HG03175 (cell line): ENCODE measurements around the gene PBXIP1.
A peak's percentile ranks its signal among the peaks of the same experiment; 100 is the strongest.
"Not testable (repeated sequence)": the region's sequence is repeated elsewhere in the genome, so short reads cannot be mapped to it uniquely, and the experiment has no call there.

Experiments used
- ATAC-seq: cut with Tn5 transposase; IDR thresholded peaks from one replicate; pipeline ENCODE4 v1.9.1; 2021; ENCODE audit warnings: mild to moderate bottlenecking, moderate library complexity; ENCODE audit not compliant: unreplicated experiment

The PBXIP1 gene

GRCh38 chr1:154995301-154995983 is 39.5 kb upstream of the PBXIP1 start:
- ATAC-seq: not testable (repeated sequence)

GRCh38 chr1:154994591-154994990 is 38.7 kb upstream of the PBXIP1 start:
- no peak for ATAC-seq

GRCh38 chr1:154994269-154994587 is 38.3 kb upstream of the PBXIP1 start:
- no peak for ATAC-seq

GRCh38 chr1:154993572-154994268 is 37.8 kb upstream of the PBXIP1 start, which contains the start of gene LENEP:
TSS of gene LENEP (plus strand) at chr1:154993586. CDS start at chr1:154993608, 22 bp downstream.
- no peak for ATAC-seq

GRCh38 chr1:154992721-154993571 is 37.0 kb upstream of the PBXIP1 start:
- no peak for ATAC-seq

GRCh38 chr1:154990276-154990675 is 34.4 kb upstream of the PBXIP1 start:
- no peak for ATAC-seq

- no peak for ATAC-seq
Measured at GRCh38 chr1:154989195-154989860, 33.4 kb upstream of the PBXIP1 start.

- no peak for ATAC-seq
Measured at GRCh38 chr1:154988058-154988954, 32.4 kb upstream of the PBXIP1 start.

- ATAC-seq: no peak
Measured at GRCh38 chr1:154987326-154987725, 31.4 kb upstream of the PBXIP1 start.

GRCh38 chr1:154986736-154987135 is 30.8 kb upstream of the PBXIP1 start:
- not testable (repeated sequence) for ATAC-seq

- no peak for ATAC-seq
Measured at GRCh38 chr1:154983776-154984466, 28.0 kb upstream of the PBXIP1 start.

GRCh38 chr1:154982897-154983648 is 27.2 kb upstream of the PBXIP1 start, which contains the start of gene FLAD1:
TSS of gene FLAD1 (plus strand) at chr1:154983344. CDS start at chr1:154983695, 351 bp downstream.
- ATAC-seq: peak; percentile 99

- ATAC-seq: no peak
Measured at GRCh38 chr1:154982341-154982740, 26.4 kb upstream of the PBXIP1 start.

GRCh38 chr1:154978360-154978759 is 22.5 kb upstream of the PBXIP1 start:
- no peak for ATAC-seq

GRCh38 chr1:154977762-154978161 is 21.9 kb upstream of the PBXIP1 start:
- ATAC-seq: not testable (repeated sequence)

GRCh38 chr1:154975409-154976059 is 19.6 kb upstream of the PBXIP1 start:
- no peak for ATAC-seq

GRCh38 chr1:154974808-154975408 is 19.0 kb upstream of the PBXIP1 start:
- peak; percentile 54 for ATAC-seq
